ES-I3 (cell line): ENCODE data around the gene SPATA16.

Experiments
- H3K36me3 ChIP-seq: 2 replicates; pipeline ENCODE4 v1.6.1; 2013; ENCODE audit warnings: mild to moderate bottlenecking, low read length, control low read depth, moderate library complexity; ENCODE audit not compliant: insufficient read depth
- H3K4me1 ChIP-seq: 2 replicates; pipeline ENCODE4 v1.6.1; 2013; ENCODE audit warnings: mild to moderate bottlenecking, control low read depth, low read length; ENCODE audit not compliant: insufficient read depth
- H3K9ac ChIP-seq: 2 replicates; pipeline ENCODE4 v1.6.1; 2013; ENCODE audit warnings: low read depth, mild to moderate bottlenecking, low read length, moderate library complexity
- H3K9me3 ChIP-seq: 2 replicates; pipeline ENCODE4 v1.6.1; 2013; ENCODE audit warnings: mild to moderate bottlenecking, low read length, moderate library complexity; ENCODE audit not compliant: control insufficient read depth, insufficient read depth

The SPATA16 gene

GRCh38 chr3:173096140-173096539, 44.9 kb downstream of the SPATA16 start:
- no peak overlapping the region for H3K9ac ChIP-seq
- no peaks in the 10 kb centered on the region; the same call in 1 of the 2 replicates for H3K36me3 ChIP-seq
- no peaks in the 10 kb centered on the region for H3K9me3 ChIP-seq
- H3K4me1 ChIP-seq, result no peaks in the 10 kb centered on the region

- Histone ChIP-seq H3K9ac (no peak overlapping the region), H3K4me1 (no peaks in the 10 kb centered on the region), H3K36me3 (no peaks in the 10 kb centered on the region), H3K9me3 (no peaks in the 10 kb centered on the region)
Measured at GRCh38 chr3:173092038-173092437, 49.0 kb downstream of the SPATA16 start.

- Histone ChIP-seq H3K36me3 (no peaks in the 10 kb centered on the region), H3K9me3 (no peaks in the 10 kb centered on the region), H3K4me1 (no peaks in the 10 kb centered on the region), H3K9ac (no peak overlapping the region)
Measured at GRCh38 chr3:173090492-173090891, 50.5 kb downstream of the SPATA16 start.

GRCh38 chr3:173089283-173089682, 51.8 kb downstream of the SPATA16 start:
- Histone ChIP-seq H3K9me3 (no peaks in the 10 kb centered on the region), H3K36me3 (no peaks in the 10 kb centered on the region), H3K4me1 (no peaks in the 10 kb centered on the region), H3K9ac (no peak overlapping the region)

GRCh38 chr3:173078525-173078924, 62.5 kb downstream of the SPATA16 start:
- no peak overlapping the region for H3K9ac ChIP-seq
- H3K36me3 ChIP-seq, result no peaks in the 10 kb centered on the region
- H3K9me3 ChIP-seq, result 0 out of 2 replicates have a peak, but pooled peaks cover 3% of the 10 kb centered on the region
- peaks cover 5% of the 10 kb centered on the region; the same call in 1 of the 2 replicates for H3K4me1 ChIP-seq

- peaks cover 9% of the 10 kb centered on the region; the same call in 1 of the 2 replicates for H3K4me1 ChIP-seq
- H3K36me3 ChIP-seq, result no peaks in the 10 kb centered on the region
- no peaks in the 10 kb centered on the region for H3K9me3 ChIP-seq
- no peak overlapping the region for H3K9ac ChIP-seq
Measured at GRCh38 chr3:173066044-173067004, 74.7 kb downstream of the SPATA16 start.

- Histone ChIP-seq H3K9ac (no peak overlapping the region), H3K36me3 (no peaks in the 10 kb centered on the region)
Measured at GRCh38 chr3:173065543-173065981, 75.5 kb downstream of the SPATA16 start.

GRCh38 chr3:173064631-173065030, 76.4 kb downstream of the SPATA16 start:
- no peaks in the 10 kb centered on the region for H3K36me3 ChIP-seq
- peaks cover 9% of the 10 kb centered on the region; the same call in 1 of the 2 replicates for H3K4me1 ChIP-seq
- H3K9ac ChIP-seq, result no peak overlapping the region
- H3K9me3 ChIP-seq, result no peaks in the 10 kb centered on the region

More at GRCh38 chr3:173065543-173065981, 75.5 kb downstream of the SPATA16 start:
- peaks cover 9% of the 10 kb centered on the region; the same call in 1 of the 2 replicates for H3K4me1 ChIP-seq
- H3K9me3 ChIP-seq, result no peaks in the 10 kb centered on the region

- Histone ChIP-seq H3K9ac (no peak overlapping the region), H3K36me3 (no peaks in the 10 kb centered on the region), H3K4me1 (no peaks in the 10 kb centered on the region), H3K9me3 (no peaks in the 10 kb centered on the region)
Measured at GRCh38 chr3:173058229-173058628, 82.8 kb downstream of the SPATA16 start.

- Histone ChIP-seq H3K4me1 (no peaks in the 10 kb centered on the region), H3K9ac (no peak overlapping the region), H3K36me3 (no peaks in the 10 kb centered on the region), H3K9me3 (no peaks in the 10 kb centered on the region)
Measured at GRCh38 chr3:173055228-173055933, 85.7 kb downstream of the SPATA16 start.

- no peaks in the 10 kb centered on the region for H3K9me3 ChIP-seq
- no peaks in the 10 kb centered on the region for H3K4me1 ChIP-seq
- no peaks in the 10 kb centered on the region for H3K36me3 ChIP-seq
- H3K9ac ChIP-seq, result no peak overlapping the region
Measured at GRCh38 chr3:173049360-173049759, 91.7 kb downstream of the SPATA16 start.

GRCh38 chr3:173045770-173046382, 95.2 kb downstream of the SPATA16 start:
- H3K9me3 ChIP-seq, result no peaks in the 10 kb centered on the region
- H3K9ac ChIP-seq, result no peak overlapping the region
- no peaks in the 10 kb centered on the region for H3K4me1 ChIP-seq
- H3K36me3 ChIP-seq, result no peaks in the 10 kb centered on the region

GRCh38 chr3:173044998-173045397, 96.0 kb downstream of the SPATA16 start:
- H3K9ac ChIP-seq, result no peak overlapping the region
- H3K4me1 ChIP-seq, result no peaks in the 10 kb centered on the region
- no peaks in the 10 kb centered on the region for H3K9me3 ChIP-seq
- no peaks in the 10 kb centered on the region for H3K36me3 ChIP-seq

GRCh38 chr3:173043757-173044156, 97.3 kb downstream of the SPATA16 start:
- no peaks in the 10 kb centered on the region for H3K4me1 ChIP-seq
- H3K36me3 ChIP-seq, result no peaks in the 10 kb centered on the region

More at GRCh38 chr3:173043757-173044156, 97.3 kb downstream of the SPATA16 start:
- no peaks in the 10 kb centered on the region for H3K9me3 ChIP-seq
- no peak overlapping the region for H3K9ac ChIP-seq
